Neural progenitor cell (in vitro differentiated cells): ENCODE data around the gene SCARF2.
"Not testable (repeated sequence)": the region's sequence is repeated elsewhere in the genome, so short reads cannot be mapped to it uniquely, and the experiment has no call there.

ENCODE experiments used
- CTCF ChIP-seq: fragments of 200-600 bp; sonication (generic); IDR thresholded peaks from 2 replicates; pipeline ENCODE4 v1.5.1; 2017; ENCODE audit warnings: antibody characterized with exemption, mild to moderate bottlenecking
- EZH2 ChIP-seq: fragments of 200-600 bp; sonication (generic); IDR thresholded peaks from 2 replicates; pipeline ENCODE4 v1.6.1; 2017; ENCODE audit warnings: antibody characterized with exemption, mild to moderate bottlenecking, moderate library complexity

- TF ChIP-seq CTCF, EZH2: not testable (repeated sequence)
Measured at GRCh38 chr22:20376281-20376680, 61.3 kb downstream of the SCARF2 start.
